Stimulated activated CD4-positive, alpha-beta T cell treated with anti-CD3 and anti-CD28 coated beads, TNF-alpha, amount 100 ng/mL, for 48 hours (primary cell): ENCODE measurements around the gene TMOD1.
A peak's percentile ranks its signal among the peaks of the same experiment; 100 is the strongest.

Experiments used
- DNase-seq, 3 donors: peaks; one replicate each; pipeline ENCODE4 v3.0.0-alpha.2; 2020; ENCODE audit warnings: low read depth in 3 of 3

The TMOD1 gene

GRCh38 chr9:97547098-97547829 lies 45.8 kb downstream of the TMOD1 start:
- DNase-seq = no peak

- no peak for DNase-seq
Measured at GRCh38 chr9:97548379-97548778, 46.9 kb downstream of the TMOD1 start.

- no peak for DNase-seq
Measured at GRCh38 chr9:97548819-97549540, 47.5 kb downstream of the TMOD1 start.

GRCh38 chr9:97550386-97550785 lies 48.9 kb downstream of the TMOD1 start:
- no peak for DNase-seq

GRCh38 chr9:97551308-97551707 lies 49.8 kb downstream of the TMOD1 start:
- no peak for DNase-seq

GRCh38 chr9:97553141-97553540 lies 51.7 kb downstream of the TMOD1 start:
- DNase-seq = no peak

- no peak for DNase-seq
Measured at GRCh38 chr9:97553841-97554240, 52.4 kb downstream of the TMOD1 start.

- no peak for DNase-seq
Measured at GRCh38 chr9:97554566-97555075, 53.2 kb downstream of the TMOD1 start.

- no peak for DNase-seq
Measured at GRCh38 chr9:97555164-97555563, 53.7 kb downstream of the TMOD1 start.

GRCh38 chr9:97556036-97556720 lies 54.7 kb downstream of the TMOD1 start:
- DNase-seq = no peak

GRCh38 chr9:97556721-97557605 lies 55.5 kb downstream of the TMOD1 start:
- no peak for DNase-seq

GRCh38 chr9:97557606-97558095 lies 56.2 kb downstream of the TMOD1 start:
- no peak for DNase-seq

GRCh38 chr9:97558701-97559101 lies 57.2 kb downstream of the TMOD1 start:
- no peak for DNase-seq

- DNase-seq = peak in 1 of 3 donors; percentile 12
Measured at GRCh38 chr9:97559111-97559514, 57.6 kb downstream of the TMOD1 start.

GRCh38 chr9:97560154-97560553 lies 58.7 kb downstream of the TMOD1 start:
- no peak for DNase-seq

- DNase-seq = no peak
Measured at GRCh38 chr9:97560851-97561250, 59.4 kb downstream of the TMOD1 start.

- no peak for DNase-seq
Measured at GRCh38 chr9:97561501-97561900, 60.0 kb downstream of the TMOD1 start.

GRCh38 chr9:97562542-97562941 lies 61.1 kb downstream of the TMOD1 start:
- no peak for DNase-seq

GRCh38 chr9:97563458-97564135 lies 62.1 kb downstream of the TMOD1 start:
- DNase-seq = no peak

GRCh38 chr9:97564291-97565175 lies 63.1 kb downstream of the TMOD1 start:
- no peak for DNase-seq
